ENCODE measurements around the gene MACROH2A1. TPM values are rescaled to one million over a fixed set of nuclear protein-coding genes. Genes with fewer than 3 reads are reported as not detected.

The MACROH2A1 gene
- polyA plus RNA-seq, 1 of the 3 experiments (the other 2 are of a cell fraction) = 165 TPM

- peaks cover 18% of the 10 kb centered on the region for H3K27me3 ChIP-seq (ENCODE audit: insufficient read depth)
- H3K9me2 ChIP-seq = no peaks in the 10 kb centered on the region
- H3K4me1 ChIP-seq (ENCODE audit: control insufficient read depth in 1 of 2, insufficient read depth in 2 of 2, low read depth in 1 of 2, low read length in 1 of 2) = peaks cover 0 to 6% of the 10 kb centered on the region in 2 experiments; a peak in 1 of 4 replicates
- ChIA-PET CTCF (interaction anchor here (0.9 to 5.5 kb wide), 6 partner anchors 8 to 118 kb away, joined by 3 to 50 read pairs (median 16); no protein-coding TSS in a partner anchor), POLR2A (no interaction called here)
- H4K20me1 ChIP-seq (ENCODE audit: insufficient read depth) = no peaks in the 10 kb centered on the region
- no peaks in the 10 kb centered on the region for H3K9me3 ChIP-seq
- no peak within 1 kb of the TSS for H3K4me2 ChIP-seq
- no peak within 1 kb of the TSS for H3K27ac ChIP-seq (ENCODE audit: low read depth in 2 of 2, low read length in 1 of 2)
- H3K79me2 ChIP-seq (ENCODE audit: insufficient read depth) = no peaks in the 10 kb centered on the region
- H3F3A ChIP-seq (replicated peaks; ENCODE audit: insufficient read depth) = no peaks in the 10 kb centered on the region
- WGBS (ENCODE audit: low lambda C conversion rate) = 46% methylated on average over 4 of the region's 5 CpGs
- H2AFZ ChIP-seq (ENCODE audit: low read depth) = no peak within 1 kb of the TSS
- H3K4me3 ChIP-seq (ENCODE audit: low read depth in 2 of 2, low read length in 1 of 2) = no peak within 1 kb of the TSS
- H3K9ac ChIP-seq = no peak within 1 kb of the TSS
- no peak for DNase-seq
- TF ChIP-seq CTCF (IDR thresholded peaks at IDR 0.05) = no peak
- no peak for TF ChIP-seq MEF2A (IDR thresholded peaks at IDR 0.05; ENCODE audit: borderline replicate concordance, low read depth)
- no peak for TF ChIP-seq SMC3 (IDR thresholded peaks at IDR 0.05; ENCODE audit: low read depth, low read length)
- TF ChIP-seq NRF1 (IDR thresholded peaks at IDR 0.05; ENCODE audit: low read depth, low read length) = no peak
- no peak for TF ChIP-seq GATA2 (CRISPR knock-in tag; IDR thresholded peaks at IDR 0.05)
- TF ChIP-seq RAD21 (IDR thresholded peaks at IDR 0.05; ENCODE audit: low read length) = no peak
- no peak for TF ChIP-seq CHD2 (IDR thresholded peaks at IDR 0.05; ENCODE audit: low read length, partially characterized antibody)
- TF ChIP-seq RXRA (IDR thresholded peaks at IDR 0.05; ENCODE audit: borderline replicate concordance, low read depth) = no peak
- H3K36me3 ChIP-seq (replicated peaks in 1 of 2; ENCODE audit: control insufficient read depth in 1 of 2, insufficient read depth in 2 of 2, low read length in 1 of 2) = no peaks in the 10 kb centered on the region
Measured at GRCh38 chr5:135447298-135447929, 48.4 kb upstream of the MACROH2A1 start, which contains the start of gene DCANP1. TSS of gene DCANP1 (minus strand) at chr5:135447348. CDS start at chr5:135447108, 240 bp downstream.

DNA sequence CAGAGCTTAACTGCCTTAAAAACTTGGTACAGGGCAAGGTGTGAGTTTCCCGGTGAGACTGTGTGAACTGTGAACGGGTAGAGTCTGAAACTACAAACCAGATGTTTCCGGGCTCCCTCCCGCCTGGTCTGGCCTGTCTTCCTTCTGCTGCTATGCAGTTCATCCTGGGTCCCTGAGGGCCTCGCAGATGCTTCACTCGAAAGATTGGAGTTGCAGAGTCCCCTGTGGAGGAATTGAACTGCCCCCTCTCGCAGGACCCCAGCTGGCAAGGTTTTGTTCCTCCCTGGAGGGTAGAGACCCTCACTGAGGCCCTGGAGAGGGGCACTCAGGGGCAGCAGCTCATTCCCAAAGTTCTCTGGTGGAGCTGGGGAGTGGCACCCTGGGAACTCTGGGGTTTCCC is 47.6 kb upstream of the MACROH2A1 start:
- Histone ChIP-seq H2AFZ (ENCODE audit: low read depth) (no peak overlapping the region), H3K4me1 (ENCODE audit: control insufficient read depth in 1 of 2, insufficient read depth in 2 of 2, low read depth in 1 of 2, low read length in 1 of 2) (peaks cover 0 to 7% of the 10 kb centered on the region in 2 experiments; a peak in 1 of 4 replicates), H3K9ac (no peak overlapping the region), H3K27me3 (ENCODE audit: insufficient read depth) (peaks cover 11% of the 10 kb centered on the region; the same call in 1 of the 2 replicates), H3K27ac (ENCODE audit: low read depth in 2 of 2, low read length in 1 of 2) (no peak overlapping the region), H3K4me3 (ENCODE audit: low read depth in 2 of 2, low read length in 1 of 2) (no peak overlapping the region), H3F3A (replicated peaks; ENCODE audit: insufficient read depth) (no peaks in the 10 kb centered on the region), H3K9me3 (no peaks in the 10 kb centered on the region), H4K20me1 (ENCODE audit: insufficient read depth) (no peaks in the 10 kb centered on the region), H3K4me2 (no peak overlapping the region), H3K9me2 (no peaks in the 10 kb centered on the region), H3K79me2 (ENCODE audit: insufficient read depth) (no peaks in the 10 kb centered on the region), H3K36me3 (replicated peaks in 1 of 2; ENCODE audit: control insufficient read depth in 1 of 2, insufficient read depth in 2 of 2, low read length in 1 of 2) (no peaks in the 10 kb centered on the region)
- no peak for DNase-seq
- ChIA-PET CTCF (interaction anchor here (0.7 to 5.5 kb wide), 5 partner anchors 10 to 115 kb away, joined by 3 to 50 read pairs (median 15); no protein-coding TSS in a partner anchor), POLR2A (no interaction called here)
- WGBS (ENCODE audit: low lambda C conversion rate) = 95% methylated on average over 4 of the region's 7 CpGs
- TF ChIP-seq, protein P1, sequence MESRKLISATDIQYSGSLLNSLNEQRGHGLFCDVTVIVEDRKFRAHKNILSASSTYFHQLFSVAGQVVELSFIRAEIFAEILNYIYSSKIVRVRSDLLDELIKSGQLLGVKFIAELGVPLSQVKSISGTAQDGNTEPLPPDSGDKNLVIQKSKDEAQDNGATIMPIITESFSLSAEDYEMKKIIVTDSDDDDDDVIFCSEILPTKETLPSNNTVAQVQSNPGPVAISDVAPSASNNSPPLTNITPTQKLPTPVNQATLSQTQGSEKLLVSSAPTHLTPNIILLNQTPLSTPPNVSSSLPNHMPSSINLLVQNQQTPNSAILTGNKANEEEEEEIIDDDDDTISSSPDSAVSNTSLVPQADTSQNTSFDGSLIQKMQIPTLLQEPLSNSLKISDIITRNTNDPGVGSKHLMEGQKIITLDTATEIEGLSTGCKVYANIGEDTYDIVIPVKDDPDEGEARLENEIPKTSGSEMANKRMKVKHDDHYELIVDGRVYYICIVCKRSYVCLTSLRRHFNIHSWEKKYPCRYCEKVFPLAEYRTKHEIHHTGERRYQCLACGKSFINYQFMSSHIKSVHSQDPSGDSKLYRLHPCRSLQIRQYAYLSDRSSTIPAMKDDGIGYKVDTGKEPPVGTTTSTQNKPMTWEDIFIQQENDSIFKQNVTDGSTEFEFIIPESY (IDR thresholded peaks at IDR 0.05; ENCODE audit: borderline replicate concordance, low read depth) = no peak
- TF ChIP-seq EP300 (IDR thresholded peaks at IDR 0.05; ENCODE audit: borderline replicate concordance in 1 of 2, low read depth in 1 of 2, low read length in 1 of 2) = no peak
- TF ChIP-seq, protein P2, sequence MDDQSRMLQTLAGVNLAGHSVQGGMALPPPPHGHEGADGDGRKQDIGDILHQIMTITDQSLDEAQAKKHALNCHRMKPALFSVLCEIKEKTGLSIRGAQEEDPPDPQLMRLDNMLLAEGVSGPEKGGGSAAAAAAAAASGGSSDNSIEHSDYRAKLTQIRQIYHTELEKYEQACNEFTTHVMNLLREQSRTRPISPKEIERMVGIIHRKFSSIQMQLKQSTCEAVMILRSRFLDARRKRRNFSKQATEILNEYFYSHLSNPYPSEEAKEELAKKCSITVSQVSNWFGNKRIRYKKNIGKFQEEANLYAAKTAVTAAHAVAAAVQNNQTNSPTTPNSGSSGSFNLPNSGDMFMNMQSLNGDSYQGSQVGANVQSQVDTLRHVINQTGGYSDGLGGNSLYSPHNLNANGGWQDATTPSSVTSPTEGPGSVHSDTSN (IDR thresholded peaks at IDR 0.05) = no peak
- no peak for TF ChIP-seq GABPA (IDR thresholded peaks at IDR 0.05; ENCODE audit: low read depth)
- TF ChIP-seq MAX (IDR thresholded peaks at IDR 0.05; ENCODE audit: low read depth) = no peak
- TF ChIP-seq RCOR1 (IDR thresholded peaks at IDR 0.05; ENCODE audit: low read length) = no peak
- TF ChIP-seq POLR2AphosphoS5 (IDR thresholded peaks at IDR 0.05; ENCODE audit: low read depth, low read length) = no peak
- no peak for TF ChIP-seq RAD21 (IDR thresholded peaks at IDR 0.05; ENCODE audit: low read length)
- TF ChIP-seq, protein P3, sequence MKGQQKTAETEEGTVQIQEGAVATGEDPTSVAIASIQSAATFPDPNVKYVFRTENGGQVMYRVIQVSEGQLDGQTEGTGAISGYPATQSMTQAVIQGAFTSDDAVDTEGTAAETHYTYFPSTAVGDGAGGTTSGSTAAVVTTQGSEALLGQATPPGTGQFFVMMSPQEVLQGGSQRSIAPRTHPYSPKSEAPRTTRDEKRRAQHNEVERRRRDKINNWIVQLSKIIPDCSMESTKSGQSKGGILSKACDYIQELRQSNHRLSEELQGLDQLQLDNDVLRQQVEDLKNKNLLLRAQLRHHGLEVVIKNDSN (IDR thresholded peaks at IDR 0.05; ENCODE audit: borderline replicate concordance, low read depth) = no peak
- TF ChIP-seq SMC3 (IDR thresholded peaks at IDR 0.05; ENCODE audit: low read depth, low read length) = no peak
- TF ChIP-seq USF2 (IDR thresholded peaks at IDR 0.05; ENCODE audit: borderline replicate concordance, low read depth, low read length) = no peak
- no peak for TF ChIP-seq TEAD4 (IDR thresholded peaks at IDR 0.05; ENCODE audit: borderline replicate concordance, insufficient read depth)

Measured in SK-N-SH (cell line).